Measurements from ENCODE around the gene FXYD6. TPM values are rescaled to one million over a fixed set of nuclear protein-coding genes. Genes with fewer than 3 reads are reported as not detected.

The FXYD6 gene, protein sequence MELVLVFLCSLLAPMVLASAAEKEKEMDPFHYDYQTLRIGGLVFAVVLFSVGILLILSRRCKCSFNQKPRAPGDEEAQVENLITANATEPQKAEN
- total RNA-seq (2022; extraction: Qiagen RNA extraction), result 0.20 to 0.52 TPM (median 0.29 TPM) in 5 replicates

DNA sequence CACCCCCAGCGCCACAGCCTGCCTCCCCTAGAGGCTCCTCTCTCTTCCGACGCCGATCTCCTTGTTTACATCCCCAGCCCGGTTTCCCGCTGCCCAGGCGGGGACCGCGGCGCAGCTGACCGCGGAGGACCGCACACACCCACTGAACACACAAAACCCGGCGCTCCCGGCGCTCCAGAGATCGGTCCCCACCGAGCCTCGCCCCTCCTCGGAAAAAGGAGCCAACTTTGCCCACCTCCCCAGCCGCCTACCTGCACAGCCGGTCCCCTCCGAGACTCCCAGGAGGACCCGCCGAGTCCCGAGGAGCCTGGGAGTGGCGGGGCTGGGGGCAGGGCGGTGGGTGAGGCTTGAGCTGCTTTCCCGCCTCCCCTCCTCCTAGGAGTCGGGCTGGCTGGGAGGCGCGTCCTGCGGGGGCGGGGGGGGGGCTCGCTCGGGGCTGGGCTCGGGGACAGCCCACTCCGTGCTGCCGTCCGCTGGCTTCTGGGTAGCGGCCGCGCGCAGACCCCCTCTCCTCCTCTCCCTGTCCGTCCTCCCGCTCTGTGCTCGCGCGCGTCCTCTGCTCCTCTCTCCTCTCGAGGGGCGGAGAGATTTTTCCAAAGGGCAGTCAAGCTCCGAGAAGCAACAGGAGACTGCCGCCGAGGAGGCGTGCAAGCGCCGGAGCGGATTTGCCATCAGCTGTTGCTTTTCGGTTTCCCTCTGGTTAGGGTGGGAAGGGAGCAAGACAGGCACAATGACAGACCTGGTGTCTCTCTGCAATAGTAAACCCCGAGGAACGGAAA, at the start of gene FXYD6:
TSS of gene FXYD6 (minus strand) at position 318 of the 779 bp plus-strand sequence. CDS start 33,882 bp downstream, outside the sequence.

GRCh38 chr11:117824571-117825537, 51.6 kb downstream of the FXYD6 start, which contains the start of gene FXYD2:
Gene FXYD2, minus strand, starts transcription at chr11:117824744. Its CDS starts 66 bp downstream, at chr11:117824678.

DNA sequence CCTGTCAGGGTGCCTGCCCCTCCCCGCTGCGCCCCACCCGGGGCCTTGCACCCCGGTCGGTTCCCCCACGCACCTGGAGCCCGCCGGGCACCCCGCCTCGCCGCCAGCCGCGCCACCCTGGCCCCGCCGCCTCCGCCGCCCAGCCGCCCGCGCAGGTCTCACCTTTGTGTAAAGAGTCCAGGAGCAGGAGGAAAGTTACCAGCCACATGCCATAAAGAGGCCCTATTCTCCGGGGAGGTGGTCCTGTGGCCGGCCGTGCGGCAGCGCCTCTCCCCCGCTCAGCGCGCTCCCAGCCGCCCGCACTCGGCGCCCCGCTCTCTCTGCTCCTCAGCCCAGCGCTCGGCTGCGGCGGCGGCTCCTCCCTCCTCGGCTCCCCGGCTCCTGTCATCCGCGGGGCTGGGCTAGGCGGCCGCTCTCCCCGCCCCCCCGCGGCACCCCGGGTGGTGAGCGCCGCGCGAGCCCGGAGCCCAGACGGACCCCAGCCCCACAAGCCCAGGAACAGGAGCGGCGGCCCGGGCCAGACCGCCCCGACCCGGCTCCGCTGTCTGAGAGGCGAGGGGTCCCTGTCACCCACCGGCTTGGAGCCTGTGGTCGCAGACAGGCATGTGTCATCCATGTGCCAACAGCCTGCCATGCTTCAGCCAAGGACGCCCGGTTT, 79.5 kb downstream of the FXYD6 start, which contains the start of gene DSCAML1:
TSS of gene DSCAML1 (minus strand) at position 345 of the 658 bp plus-strand sequence. CDS start at position 208, 137 bp downstream.

Other genes with a start within 250 kb of the FXYD6 start
- 0.12 to 0.39 TPM (median 0.20 TPM) in 5 replicates for gene DSCAML1, start 79.4 kb downstream of the FXYD6 start, total RNA-seq (2022; extraction: Qiagen RNA extraction)
- gene FXYD2, start 51.9 kb downstream of the FXYD6 start, total RNA-seq (2022; extraction: Qiagen RNA extraction), result 14.8 to 23.6 TPM (median 18.3 TPM) in 5 replicates
- not detected in 5 replicates for gene TMPRSS13, start 52.7 kb upstream of the FXYD6 start, total RNA-seq (2022; extraction: Qiagen RNA extraction)
- 0.02 to 0.21 TPM (median 0.07 TPM) in 4 of 5 replicates, not detected in the other for gene IL10RA, start 109.7 kb upstream of the FXYD6 start, total RNA-seq (2022; extraction: Qiagen RNA extraction)
- not detected in 5 replicates for gene TMPRSS4, start 200.4 kb upstream of the FXYD6 start, total RNA-seq (2022; extraction: Qiagen RNA extraction)
- gene SMIM35, start 210.3 kb upstream of the FXYD6 start, total RNA-seq (2022; extraction: Qiagen RNA extraction), result not detected in 5 replicates

All from A549 treated with CORT108297 at 1 μM for 4 hours (cell line).